Fibroblast of villous mesenchyme (primary cell): ENCODE data around the gene ERH. TPM values are rescaled to one million over a fixed set of nuclear protein-coding genes. Genes with fewer than 3 reads are reported as not detected.
A peak's percentile ranks its signal among the peaks of the same experiment; 100 is the strongest.

Experiments
- DNase-seq: peaks from one replicate; pipeline ENCODE4 v3.0.0-alpha.2; 2010; ENCODE audit warnings: low read depth
- H3K4me3 ChIP-seq: 2 replicates; pipeline ENCODE4 v1.5.1; 2011; ENCODE audit warnings: low read depth, mild to moderate bottlenecking, low read length
- total RNA-seq: library from RNA; depleted of rRNA; stranded (reverse); fragments of >200 nt; gene quantifications from 2 replicates; pipeline ENCODE4 v1.2.3, GENCODE V29; 2012
- TF ChIP-seq, protein P1 (sequence below): IDR thresholded peaks from 2 replicates; pipeline ENCODE4 v1.5.1; 2012; ENCODE audit warnings: low read depth, mild to moderate bottlenecking, low read length; ENCODE audit not compliant: insufficient read depth

The ERH gene
- total RNA-seq, 1 donor: 121 TPM

GRCh38 chr14:69358233-69358963 is 39.7 kb downstream of the ERH start:
- DNase-seq: no peak
- TF ChIP-seq, protein P1, sequence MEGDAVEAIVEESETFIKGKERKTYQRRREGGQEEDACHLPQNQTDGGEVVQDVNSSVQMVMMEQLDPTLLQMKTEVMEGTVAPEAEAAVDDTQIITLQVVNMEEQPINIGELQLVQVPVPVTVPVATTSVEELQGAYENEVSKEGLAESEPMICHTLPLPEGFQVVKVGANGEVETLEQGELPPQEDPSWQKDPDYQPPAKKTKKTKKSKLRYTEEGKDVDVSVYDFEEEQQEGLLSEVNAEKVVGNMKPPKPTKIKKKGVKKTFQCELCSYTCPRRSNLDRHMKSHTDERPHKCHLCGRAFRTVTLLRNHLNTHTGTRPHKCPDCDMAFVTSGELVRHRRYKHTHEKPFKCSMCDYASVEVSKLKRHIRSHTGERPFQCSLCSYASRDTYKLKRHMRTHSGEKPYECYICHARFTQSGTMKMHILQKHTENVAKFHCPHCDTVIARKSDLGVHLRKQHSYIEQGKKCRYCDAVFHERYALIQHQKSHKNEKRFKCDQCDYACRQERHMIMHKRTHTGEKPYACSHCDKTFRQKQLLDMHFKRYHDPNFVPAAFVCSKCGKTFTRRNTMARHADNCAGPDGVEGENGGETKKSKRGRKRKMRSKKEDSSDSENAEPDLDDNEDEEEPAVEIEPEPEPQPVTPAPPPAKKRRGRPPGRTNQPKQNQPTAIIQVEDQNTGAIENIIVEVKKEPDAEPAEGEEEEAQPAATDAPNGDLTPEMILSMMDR: no peak
- no peak overlapping the region for H3K4me3 ChIP-seq

DNA sequence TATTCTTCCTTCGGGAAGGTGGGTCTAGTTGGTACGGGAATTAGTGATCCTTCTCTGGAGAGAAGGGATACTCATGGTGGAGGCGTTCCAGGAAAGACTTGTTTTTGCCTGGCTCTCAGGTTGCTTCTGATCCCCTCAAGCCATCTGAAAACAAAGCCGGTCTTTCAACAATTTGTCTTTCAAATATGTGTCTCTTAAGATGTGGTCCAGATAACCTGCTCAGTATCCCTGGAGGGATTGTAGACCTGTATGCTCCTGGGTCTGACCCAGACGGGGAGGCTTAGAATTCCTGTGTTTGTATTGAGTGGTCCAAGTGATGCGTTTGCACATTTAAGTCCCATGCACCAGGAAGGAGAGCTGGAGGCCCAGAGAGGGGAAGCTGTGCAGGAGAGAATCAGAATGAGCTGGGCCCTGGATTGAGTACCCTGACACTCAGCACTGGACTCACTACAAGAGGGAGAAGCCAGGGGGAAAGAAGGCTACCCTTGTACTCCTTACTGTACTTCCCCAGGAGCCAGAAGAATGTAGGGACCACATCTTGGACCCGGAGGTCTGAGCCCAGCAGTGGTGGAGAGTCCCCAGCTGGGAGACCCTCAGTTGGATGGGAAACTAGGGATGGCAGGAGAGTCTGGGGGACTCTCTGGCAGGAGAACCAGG is 40.4 kb downstream of the ERH start:
- DNase-seq: no peak
- no peak overlapping the region for H3K4me3 ChIP-seq
- TF ChIP-seq, protein P1: no peak

GRCh38 chr14:69356903-69357543 is 41.1 kb downstream of the ERH start:
- TF ChIP-seq, protein P1: no peak
- H3K4me3 ChIP-seq: no peak overlapping the region
- no peak for DNase-seq

DNA sequence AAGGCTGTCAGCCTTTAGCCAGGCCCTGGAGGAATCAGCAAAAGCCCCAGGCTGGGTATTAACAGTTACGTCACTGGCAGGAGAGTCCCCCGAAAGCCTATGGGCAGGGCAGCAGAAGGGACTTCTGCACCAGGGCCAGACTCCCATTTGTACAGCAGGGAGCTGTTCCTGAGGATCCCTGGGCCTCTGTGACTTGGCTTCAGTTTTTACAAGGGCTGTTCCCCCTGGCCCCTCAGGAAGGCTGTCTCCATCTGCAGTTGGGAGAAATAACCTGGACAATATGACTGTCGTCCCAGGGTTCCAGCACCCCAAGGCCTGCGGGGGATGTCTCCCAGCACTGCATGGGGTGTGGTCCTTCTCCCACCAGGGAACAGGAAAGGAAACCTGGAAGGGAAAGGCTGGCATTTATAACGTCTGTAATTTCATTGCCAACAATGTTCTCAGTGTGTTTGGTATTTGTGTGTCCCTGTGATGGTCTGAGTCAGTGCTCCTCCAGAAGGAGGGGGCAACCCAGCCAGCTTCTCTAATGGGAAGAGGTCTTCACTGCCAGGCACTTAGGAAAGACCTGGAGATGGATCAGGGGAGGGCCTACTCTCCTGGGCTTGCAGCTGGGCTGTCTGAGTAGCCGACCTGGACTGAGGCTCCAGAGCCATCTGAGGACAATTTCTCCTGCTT is 42.4 kb downstream of the ERH start:
- TF ChIP-seq, protein P1: no peak
- peak; percentile 4 for DNase-seq
- H3K4me3 ChIP-seq: no peak overlapping the region

GRCh38 chr14:69355154-69355597 is 42.9 kb downstream of the ERH start:
- no peak overlapping the region for H3K4me3 ChIP-seq
- TF ChIP-seq, protein P1: no peak
- DNase-seq: no peak

GRCh38 chr14:69354383-69355153 is 43.5 kb downstream of the ERH start:
- TF ChIP-seq, protein P1: no peak
- peak; percentile 19 for DNase-seq
- H3K4me3 ChIP-seq: no peak overlapping the region
